DOHH2 (cell line): Measurements from ENCODE around the gene TRMT61B.

Source experiments
- EZH2phosphoT487 ChIP-seq: fragments of 200-600 bp; sonication (generic); IDR thresholded peaks from 2 replicates; pipeline ENCODE4 v1.6.1; 2017; ENCODE audit warnings: borderline replicate concordance, mild to moderate bottlenecking, antibody characterized with exemption, low read length, moderate library complexity, mixed read lengths
- TF ChIP-seq, protein P1 (sequence below): fragments of 200-600 bp; sonication (generic); IDR thresholded peaks from one replicate; pipeline ENCODE4 v1.5.1; 2014; ENCODE audit warnings: antibody characterized with exemption, mild to moderate bottlenecking, low read depth, low read length; ENCODE audit not compliant: poor library complexity, severe bottlenecking

DNA sequence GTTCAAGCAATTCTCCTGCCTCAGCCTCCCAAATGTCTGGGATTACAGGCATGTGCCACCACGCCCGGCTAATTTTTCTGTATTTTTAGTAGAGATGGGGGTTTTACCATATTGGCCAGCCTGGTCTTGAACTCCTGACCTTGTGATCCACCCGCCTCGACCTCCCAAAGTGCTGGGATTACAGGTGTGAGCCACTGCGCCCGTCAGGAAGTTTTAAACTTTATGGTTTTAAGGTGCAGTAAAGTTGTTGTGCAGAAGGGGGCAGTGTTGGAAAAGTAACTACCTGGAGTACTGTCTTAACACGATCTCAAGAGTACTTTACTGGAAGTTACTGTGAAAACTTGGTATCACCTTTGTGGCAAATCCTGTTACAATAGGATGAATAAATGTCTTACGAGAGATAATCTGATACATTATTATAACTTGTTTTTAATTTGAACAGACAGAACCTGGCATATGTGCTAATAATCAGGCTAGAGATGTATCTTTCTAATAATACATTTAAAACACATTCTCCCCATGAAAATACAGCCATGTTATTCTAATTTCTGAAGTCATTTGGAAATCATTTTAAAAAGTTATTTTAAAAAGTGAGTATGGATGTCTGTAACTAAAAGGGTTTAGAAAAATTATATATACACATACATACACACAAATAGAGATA lies 48.7 kb downstream of the TRMT61B start:
- TF ChIP-seq, protein P1, sequence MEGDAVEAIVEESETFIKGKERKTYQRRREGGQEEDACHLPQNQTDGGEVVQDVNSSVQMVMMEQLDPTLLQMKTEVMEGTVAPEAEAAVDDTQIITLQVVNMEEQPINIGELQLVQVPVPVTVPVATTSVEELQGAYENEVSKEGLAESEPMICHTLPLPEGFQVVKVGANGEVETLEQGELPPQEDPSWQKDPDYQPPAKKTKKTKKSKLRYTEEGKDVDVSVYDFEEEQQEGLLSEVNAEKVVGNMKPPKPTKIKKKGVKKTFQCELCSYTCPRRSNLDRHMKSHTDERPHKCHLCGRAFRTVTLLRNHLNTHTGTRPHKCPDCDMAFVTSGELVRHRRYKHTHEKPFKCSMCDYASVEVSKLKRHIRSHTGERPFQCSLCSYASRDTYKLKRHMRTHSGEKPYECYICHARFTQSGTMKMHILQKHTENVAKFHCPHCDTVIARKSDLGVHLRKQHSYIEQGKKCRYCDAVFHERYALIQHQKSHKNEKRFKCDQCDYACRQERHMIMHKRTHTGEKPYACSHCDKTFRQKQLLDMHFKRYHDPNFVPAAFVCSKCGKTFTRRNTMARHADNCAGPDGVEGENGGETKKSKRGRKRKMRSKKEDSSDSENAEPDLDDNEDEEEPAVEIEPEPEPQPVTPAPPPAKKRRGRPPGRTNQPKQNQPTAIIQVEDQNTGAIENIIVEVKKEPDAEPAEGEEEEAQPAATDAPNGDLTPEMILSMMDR, result peak; percentile 63
- no peak for TF ChIP-seq EZH2phosphoT487
